Measurements from ENCODE around the gene PRKCB.

Gene PRKCB

DNA sequence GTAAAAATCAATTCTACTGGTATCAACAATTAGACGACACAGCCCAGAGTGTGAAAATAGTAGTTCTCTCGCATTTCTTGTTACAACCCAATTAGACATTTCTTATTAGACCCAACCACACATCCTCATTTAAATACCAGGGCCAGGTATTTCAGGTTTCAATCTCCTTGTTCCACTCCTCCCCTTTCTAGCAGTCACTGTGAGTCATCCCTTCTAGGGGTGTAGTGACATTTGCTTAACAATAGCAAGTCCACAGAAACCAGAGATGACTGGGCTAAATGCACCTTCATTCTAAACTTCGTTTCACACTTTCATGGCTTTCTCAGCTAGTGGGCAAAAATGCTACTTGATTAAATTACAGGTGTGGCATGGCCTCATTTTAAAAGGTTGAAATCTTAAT, 303.5 kb downstream of the PRKCB start:
- Histone ChIP-seq H3K79me2 (ENCODE audit: insufficient read depth, low read length) (no peaks in the 10 kb centered on the region), H3K9me3 (ENCODE audit: insufficient read depth, low read length) (no peaks in the 10 kb centered on the region; the same call in 1 of the 2 replicates), H3K4me3 (ENCODE audit: insufficient read depth, low read length, poor library complexity, severe bottlenecking) (no peak overlapping the region), H4K20me1 (ENCODE audit: low read depth, low read length) (no peaks in the 10 kb centered on the region), H3K4me2 (ENCODE audit: low read depth, low read length, poor library complexity, severe bottlenecking) (no peak overlapping the region), H3F3A (ENCODE audit: insufficient read depth) (no peaks in the 10 kb centered on the region), H3K9me2 (replicated peaks; ENCODE audit: insufficient read depth, low read length) (no peaks in the 10 kb centered on the region), H3K27ac (ENCODE audit: low read depth, low read length) (no peak overlapping the region), H3K27me3 (ENCODE audit: low read length) (no peaks in the 10 kb centered on the region), H3K36me3 (ENCODE audit: low read length) (no peaks in the 10 kb centered on the region), H2AFZ (ENCODE audit: low read depth, low read length, severe bottlenecking) (no peak overlapping the region), H3K9ac (ENCODE audit: low read length) (no peak overlapping the region)
- no peak for TF ChIP-seq EZH2phosphoT487 (conservative IDR thresholded peaks at IDR 0.05; ENCODE audit: low read length)
- TF ChIP-seq, protein P1, sequence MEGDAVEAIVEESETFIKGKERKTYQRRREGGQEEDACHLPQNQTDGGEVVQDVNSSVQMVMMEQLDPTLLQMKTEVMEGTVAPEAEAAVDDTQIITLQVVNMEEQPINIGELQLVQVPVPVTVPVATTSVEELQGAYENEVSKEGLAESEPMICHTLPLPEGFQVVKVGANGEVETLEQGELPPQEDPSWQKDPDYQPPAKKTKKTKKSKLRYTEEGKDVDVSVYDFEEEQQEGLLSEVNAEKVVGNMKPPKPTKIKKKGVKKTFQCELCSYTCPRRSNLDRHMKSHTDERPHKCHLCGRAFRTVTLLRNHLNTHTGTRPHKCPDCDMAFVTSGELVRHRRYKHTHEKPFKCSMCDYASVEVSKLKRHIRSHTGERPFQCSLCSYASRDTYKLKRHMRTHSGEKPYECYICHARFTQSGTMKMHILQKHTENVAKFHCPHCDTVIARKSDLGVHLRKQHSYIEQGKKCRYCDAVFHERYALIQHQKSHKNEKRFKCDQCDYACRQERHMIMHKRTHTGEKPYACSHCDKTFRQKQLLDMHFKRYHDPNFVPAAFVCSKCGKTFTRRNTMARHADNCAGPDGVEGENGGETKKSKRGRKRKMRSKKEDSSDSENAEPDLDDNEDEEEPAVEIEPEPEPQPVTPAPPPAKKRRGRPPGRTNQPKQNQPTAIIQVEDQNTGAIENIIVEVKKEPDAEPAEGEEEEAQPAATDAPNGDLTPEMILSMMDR (IDR thresholded peaks at IDR 0.05; ENCODE audit: insufficient read depth, low read length, poor library complexity, severe bottlenecking), result no peak

DNA sequence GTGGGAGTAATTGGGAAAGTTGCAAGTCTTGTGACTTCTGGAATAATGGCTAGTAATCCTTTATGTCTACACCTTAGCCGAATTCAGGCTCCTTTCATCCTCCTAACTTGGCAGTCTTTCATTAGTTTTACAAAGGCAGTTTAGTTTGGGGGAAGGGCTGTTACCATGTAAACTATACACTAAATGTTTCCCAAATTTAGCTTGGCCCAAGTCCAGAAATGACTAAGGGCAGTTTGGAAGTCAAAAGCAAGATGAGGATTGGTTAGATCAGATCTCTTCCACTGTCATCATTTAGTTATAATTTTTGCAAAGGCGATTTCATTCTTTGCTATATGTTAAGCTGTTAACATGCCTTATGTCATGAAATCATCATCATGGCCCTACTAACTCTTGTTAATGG, 304.9 kb downstream of the PRKCB start:
- Histone ChIP-seq H3K4me2 (ENCODE audit: low read depth, low read length, poor library complexity, severe bottlenecking) (no peak overlapping the region), H3K27me3 (ENCODE audit: low read length) (no peaks in the 10 kb centered on the region), H3K9me3 (ENCODE audit: insufficient read depth, low read length) (no peaks in the 10 kb centered on the region; the same call in 1 of the 2 replicates), H3K9me2 (replicated peaks; ENCODE audit: insufficient read depth, low read length) (no peaks in the 10 kb centered on the region), H3K36me3 (ENCODE audit: low read length) (no peaks in the 10 kb centered on the region), H4K20me1 (ENCODE audit: low read depth, low read length) (no peaks in the 10 kb centered on the region), H3K9ac (ENCODE audit: low read length) (no peak overlapping the region), H3K4me3 (ENCODE audit: insufficient read depth, low read length, poor library complexity, severe bottlenecking) (no peak overlapping the region), H3F3A (ENCODE audit: insufficient read depth) (no peaks in the 10 kb centered on the region), H3K79me2 (ENCODE audit: insufficient read depth, low read length) (no peaks in the 10 kb centered on the region), H2AFZ (ENCODE audit: low read depth, low read length, severe bottlenecking) (no peak overlapping the region), H3K27ac (ENCODE audit: low read depth, low read length) (no peak overlapping the region)
- TF ChIP-seq EZH2phosphoT487 (conservative IDR thresholded peaks at IDR 0.05; ENCODE audit: low read length), result no peak
- TF ChIP-seq, protein P1 (IDR thresholded peaks at IDR 0.05; ENCODE audit: insufficient read depth, low read length, poor library complexity, severe bottlenecking), result no peak

DNA sequence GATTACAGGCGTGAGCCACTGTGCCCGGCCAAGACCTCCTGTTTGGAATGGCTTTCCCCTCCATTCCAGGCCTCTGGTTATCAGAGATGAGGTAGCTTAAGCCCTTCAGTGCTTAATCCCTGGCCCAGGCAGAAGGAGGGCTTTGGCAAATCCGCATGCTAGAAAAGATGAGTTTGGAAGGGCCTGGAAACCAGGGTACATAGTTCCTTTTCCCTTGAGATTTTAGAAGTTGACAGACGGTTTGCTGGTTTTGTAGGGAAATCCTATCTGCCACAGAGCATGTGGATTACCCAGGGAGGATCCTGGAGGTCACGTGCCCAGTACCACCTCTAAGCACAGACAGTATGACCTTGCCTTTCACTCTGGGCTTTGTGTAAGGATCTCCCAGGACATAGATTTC, 305.7 kb downstream of the PRKCB start:
- Histone ChIP-seq H3K9me3 (ENCODE audit: insufficient read depth, low read length) (no peaks in the 10 kb centered on the region; the same call in 1 of the 2 replicates), H3K9ac (ENCODE audit: low read length) (no peak overlapping the region), H3K27me3 (ENCODE audit: low read length) (no peaks in the 10 kb centered on the region), H4K20me1 (ENCODE audit: low read depth, low read length) (no peaks in the 10 kb centered on the region), H2AFZ (ENCODE audit: low read depth, low read length, severe bottlenecking) (no peak overlapping the region), H3K4me2 (ENCODE audit: low read depth, low read length, poor library complexity, severe bottlenecking) (no peak overlapping the region), H3K9me2 (replicated peaks; ENCODE audit: insufficient read depth, low read length) (no peaks in the 10 kb centered on the region), H3K27ac (ENCODE audit: low read depth, low read length) (no peak overlapping the region), H3K79me2 (ENCODE audit: insufficient read depth, low read length) (no peaks in the 10 kb centered on the region), H3K4me3 (ENCODE audit: insufficient read depth, low read length, poor library complexity, severe bottlenecking) (no peak overlapping the region), H3K36me3 (ENCODE audit: low read length) (no peaks in the 10 kb centered on the region), H3F3A (ENCODE audit: insufficient read depth) (no peaks in the 10 kb centered on the region)
- TF ChIP-seq, protein P1 (IDR thresholded peaks at IDR 0.05; ENCODE audit: insufficient read depth, low read length, poor library complexity, severe bottlenecking), result no peak
- no peak for TF ChIP-seq EZH2phosphoT487 (conservative IDR thresholded peaks at IDR 0.05; ENCODE audit: low read length)

All from SU-DHL-6 (cell line).